WTC11 (cell line): ENCODE results near the gene SYT1. TPM values are rescaled to one million over a fixed set of nuclear protein-coding genes. Genes with fewer than 3 reads are reported as not detected.

ENCODE experiments used
- ATAC-seq: fragments of 200-7000 bp; cut with Tn5 transposase; 2 replicates; pipeline ENCODE4 v1.10.0; 2021; ENCODE audit warnings: mild to moderate bottlenecking, moderate library complexity
- CTCF ChIA-PET: fragments of 300-600 bp; sonication (Branson Sonifier 250); formaldehyde crosslinking; loops from one replicate; lab custom pipeline; 2021; ENCODE audit warnings: antibody characterized with exemption; lab: Charles Lee
- POLR2A ChIA-PET: fragments of 350-600 bp; sonication (Branson Sonifier 250); formaldehyde crosslinking; loops from one replicate; lab custom pipeline; 2021; ENCODE audit warnings: antibody characterized with exemption; lab: Charles Lee
- DNase-seq: peaks from one replicate; pipeline ENCODE4 v3.0.0; 2021; ENCODE audit warnings: low spot score
- H3K27ac Mint-ChIP-seq: 2 replicates; pipeline ENCODE4 v1.8.0; 2021; ENCODE audit warnings: mixed read lengths
- H3K27me3 Mint-ChIP-seq: 2 replicates; pipeline ENCODE4 v1.8.0; 2021; ENCODE audit warnings: low read depth, mild to moderate bottlenecking, moderate library complexity, mixed read lengths
- H3K36me3 Mint-ChIP-seq: 2 replicates; pipeline ENCODE4 v1.8.0; 2021; ENCODE audit warnings: mixed read lengths
- H3K4me1 Mint-ChIP-seq: 2 replicates; pipeline ENCODE4 v1.8.0; 2022; ENCODE audit warnings: mixed read lengths
- H3K4me3 Mint-ChIP-seq: 2 replicates; pipeline ENCODE4 v1.8.0; 2021; ENCODE audit warnings: mild to moderate bottlenecking, moderate library complexity, mixed read lengths
- H3K9me3 Mint-ChIP-seq: 2 replicates; pipeline ENCODE4 v1.8.0; 2021; ENCODE audit warnings: mixed read lengths
- ATF1 ChIP-seq: sonication (generic); formaldehyde crosslinking; IDR thresholded peaks from 2 replicates; pipeline ENCODE4 v1.8.1; 2023; ENCODE audit warnings: mild to moderate bottlenecking, moderate library complexity, missing genetic modification reagents
- ELF4 ChIP-seq: sonication (generic); formaldehyde crosslinking; IDR thresholded peaks from 2 replicates; pipeline ENCODE4 v1.8.1; 2022; ENCODE audit warnings: low read depth, mild to moderate bottlenecking, moderate library complexity, missing genetic modification reagents
- GRHL2 ChIP-seq: fragments of 250-450 bp; sonication (Bioruptor Pico); IDR thresholded peaks from 2 replicates; pipeline ENCODE4 v1.8.0; 2022; ENCODE audit warnings: mild to moderate bottlenecking, moderate library complexity; ENCODE audit not compliant: insufficient replicate concordance, severe bottlenecking
- IRF2 ChIP-seq: sonication (generic); formaldehyde crosslinking; IDR thresholded peaks from 2 replicates; pipeline ENCODE4 v1.8.0; 2022; ENCODE audit warnings: low read depth, missing genetic modification reagents, borderline replicate concordance
- JAZF1 ChIP-seq: fragments of 250-450 bp; sonication (Bioruptor Pico); IDR thresholded peaks from 2 replicates; pipeline ENCODE4 v1.9.0; 2021; ENCODE audit warnings: moderate library complexity, mild to moderate bottlenecking, inconsistent platforms
- KAT7 ChIP-seq: sonication (generic); formaldehyde crosslinking; IDR thresholded peaks from 2 replicates; pipeline ENCODE4 v1.8.1; 2023; ENCODE audit warnings: missing genetic modification reagents, mild to moderate bottlenecking, borderline replicate concordance
- MXD4 ChIP-seq: fragments of 250-450 bp; sonication (Bioruptor Pico); IDR thresholded peaks from 2 replicates; pipeline ENCODE4 v1.8.0; 2021; ENCODE audit warnings: mild to moderate bottlenecking, moderate library complexity, borderline replicate concordance
- NR1H2 ChIP-seq: sonication (generic); formaldehyde crosslinking; IDR thresholded peaks from 2 replicates; pipeline ENCODE4 v1.9.0; 2021; ENCODE audit warnings: mild to moderate bottlenecking, moderate library complexity, missing genetic modification reagents
- TEAD4 ChIP-seq: sonication (generic); formaldehyde crosslinking; IDR thresholded peaks from 2 replicates; pipeline ENCODE4 v1.8.0; 2022; ENCODE audit warnings: mild to moderate bottlenecking, missing genetic modification reagents
- ZNF138 ChIP-seq: sonication (generic); formaldehyde crosslinking; conservative IDR thresholded peaks from 2 replicates; pipeline ENCODE4 v1.8.1; 2022; ENCODE audit warnings: mild to moderate bottlenecking, moderate library complexity, missing genetic modification reagents
- total RNA-seq: library from RNA; stranded (reverse); gene quantifications from 3 replicates; pipeline ENCODE4 v1.2.3, GENCODE V29; 2021
- TF ChIP-seq, protein P1 (sequence below): sonication (generic); formaldehyde crosslinking; IDR thresholded peaks from 2 replicates; pipeline ENCODE4 v1.8.0; 2023; ENCODE audit warnings: missing genetic modification reagents
- TF ChIP-seq, protein P2 (sequence below): fragments of 200-600 bp; IDR thresholded peaks from 2 replicates; pipeline ENCODE4 v1.8.0; 2022; ENCODE audit warnings: antibody characterized with exemption
- TF ChIP-seq, protein P3 (sequence below): sonication (generic); formaldehyde crosslinking; IDR thresholded peaks from 2 replicates; pipeline ENCODE4 v1.8.1; 2023; ENCODE audit warnings: mild to moderate bottlenecking, moderate library complexity, missing genetic modification reagents
- TF ChIP-seq, protein P4 (sequence below): sonication (generic); formaldehyde crosslinking; IDR thresholded peaks from 2 replicates; pipeline ENCODE4 v1.8.0; 2023; ENCODE audit warnings: mild to moderate bottlenecking, missing genetic modification reagents
- TF ChIP-seq, protein P5 (sequence below): sonication (generic); formaldehyde crosslinking; IDR thresholded peaks from 2 replicates; pipeline ENCODE4 v1.8.1; 2023; ENCODE audit warnings: mild to moderate bottlenecking, missing genetic modification reagents, moderate library complexity
- TF ChIP-seq, protein P6 (sequence below): fragments of 250-450 bp; sonication (Bioruptor Pico); IDR thresholded peaks from 2 replicates; pipeline ENCODE4 v1.8.0; 2021; ENCODE audit warnings: mild to moderate bottlenecking
- TF ChIP-seq, protein P7 (sequence below): sonication (generic); formaldehyde crosslinking; IDR thresholded peaks from 2 replicates; pipeline ENCODE4 v1.8.1; 2023; ENCODE audit warnings: mild to moderate bottlenecking, missing genetic modification reagents
- TF ChIP-seq, protein P8 (sequence below): fragments of 250-450 bp; sonication (Bioruptor Pico); IDR thresholded peaks from 2 replicates; pipeline ENCODE4 v2.1.2; 2022; ENCODE audit warnings: mild to moderate bottlenecking, moderate library complexity

The SYT1 gene
- total RNA-seq, 1 experiment from 2014 or later, result 45.2 TPM

GRCh38 chr12:78820946-78821345, 43.6 kb upstream of the SYT1 start (continued):
- TF ChIP-seq JAZF1 (no peak), TEAD4 (CRISPR knock-in tag) (no peak), GRHL2 (CRISPR knock-in tag) (no peak)
- TF ChIP-seq, all 79 proteins: peak for 0

GRCh38 chr12:78824918-78825317, 39.7 kb upstream of the SYT1 start:
- Mint-ChIP-seq H3K9me3 (no peaks in the 10 kb centered on the region), H3K36me3 (no peaks in the 10 kb centered on the region), H3K4me3 (no peak overlapping the region), H3K4me1 (peaks cover 5% of the 10 kb centered on the region; the same call in 1 of the 2 replicates), H3K27ac (no peak overlapping the region)
- POLR2A ChIA-PET, result interaction anchor here (0.7 kb wide), 1 partner anchor 19 kb away, joined by 3 read pairs; no protein-coding TSS in a partner anchor
- no peak for DNase-seq
- CTCF ChIA-PET, result no interaction called here
- TF ChIP-seq, protein P1, sequence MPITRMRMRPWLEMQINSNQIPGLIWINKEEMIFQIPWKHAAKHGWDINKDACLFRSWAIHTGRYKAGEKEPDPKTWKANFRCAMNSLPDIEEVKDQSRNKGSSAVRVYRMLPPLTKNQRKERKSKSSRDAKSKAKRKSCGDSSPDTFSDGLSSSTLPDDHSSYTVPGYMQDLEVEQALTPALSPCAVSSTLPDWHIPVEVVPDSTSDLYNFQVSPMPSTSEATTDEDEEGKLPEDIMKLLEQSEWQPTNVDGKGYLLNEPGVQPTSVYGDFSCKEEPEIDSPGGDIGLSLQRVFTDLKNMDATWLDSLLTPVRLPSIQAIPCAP, result no peak
- TF ChIP-seq, protein P2, sequence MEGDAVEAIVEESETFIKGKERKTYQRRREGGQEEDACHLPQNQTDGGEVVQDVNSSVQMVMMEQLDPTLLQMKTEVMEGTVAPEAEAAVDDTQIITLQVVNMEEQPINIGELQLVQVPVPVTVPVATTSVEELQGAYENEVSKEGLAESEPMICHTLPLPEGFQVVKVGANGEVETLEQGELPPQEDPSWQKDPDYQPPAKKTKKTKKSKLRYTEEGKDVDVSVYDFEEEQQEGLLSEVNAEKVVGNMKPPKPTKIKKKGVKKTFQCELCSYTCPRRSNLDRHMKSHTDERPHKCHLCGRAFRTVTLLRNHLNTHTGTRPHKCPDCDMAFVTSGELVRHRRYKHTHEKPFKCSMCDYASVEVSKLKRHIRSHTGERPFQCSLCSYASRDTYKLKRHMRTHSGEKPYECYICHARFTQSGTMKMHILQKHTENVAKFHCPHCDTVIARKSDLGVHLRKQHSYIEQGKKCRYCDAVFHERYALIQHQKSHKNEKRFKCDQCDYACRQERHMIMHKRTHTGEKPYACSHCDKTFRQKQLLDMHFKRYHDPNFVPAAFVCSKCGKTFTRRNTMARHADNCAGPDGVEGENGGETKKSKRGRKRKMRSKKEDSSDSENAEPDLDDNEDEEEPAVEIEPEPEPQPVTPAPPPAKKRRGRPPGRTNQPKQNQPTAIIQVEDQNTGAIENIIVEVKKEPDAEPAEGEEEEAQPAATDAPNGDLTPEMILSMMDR, result no peak
- TF ChIP-seq ELF4 (CRISPR knock-in tag), result no peak
- TF ChIP-seq IRF2 (CRISPR knock-in tag), result no peak
- TF ChIP-seq ZNF138 (CRISPR knock-in tag), result no peak
- TF ChIP-seq, protein P3, sequence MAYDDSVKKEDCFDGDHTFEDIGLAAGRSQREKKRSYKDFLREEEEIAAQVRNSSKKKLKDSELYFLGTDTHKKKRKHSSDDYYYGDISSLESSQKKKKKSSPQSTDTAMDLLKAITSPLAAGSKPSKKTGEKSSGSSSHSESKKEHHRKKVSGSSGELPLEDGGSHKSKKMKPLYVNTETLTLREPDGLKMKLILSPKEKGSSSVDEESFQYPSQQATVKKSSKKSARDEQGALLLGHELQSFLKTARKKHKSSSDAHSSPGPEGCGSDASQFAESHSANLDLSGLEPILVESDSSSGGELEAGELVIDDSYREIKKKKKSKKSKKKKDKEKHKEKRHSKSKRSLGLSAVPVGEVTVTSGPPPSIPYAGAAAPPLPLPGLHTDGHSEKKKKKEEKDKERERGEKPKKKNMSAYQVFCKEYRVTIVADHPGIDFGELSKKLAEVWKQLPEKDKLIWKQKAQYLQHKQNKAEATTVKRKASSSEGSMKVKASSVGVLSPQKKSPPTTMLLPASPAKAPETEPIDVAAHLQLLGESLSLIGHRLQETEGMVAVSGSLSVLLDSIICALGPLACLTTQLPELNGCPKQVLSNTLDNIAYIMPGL, result no peak
- TF ChIP-seq GRHL2 (CRISPR knock-in tag), result no peak
- TF ChIP-seq, protein P4, sequence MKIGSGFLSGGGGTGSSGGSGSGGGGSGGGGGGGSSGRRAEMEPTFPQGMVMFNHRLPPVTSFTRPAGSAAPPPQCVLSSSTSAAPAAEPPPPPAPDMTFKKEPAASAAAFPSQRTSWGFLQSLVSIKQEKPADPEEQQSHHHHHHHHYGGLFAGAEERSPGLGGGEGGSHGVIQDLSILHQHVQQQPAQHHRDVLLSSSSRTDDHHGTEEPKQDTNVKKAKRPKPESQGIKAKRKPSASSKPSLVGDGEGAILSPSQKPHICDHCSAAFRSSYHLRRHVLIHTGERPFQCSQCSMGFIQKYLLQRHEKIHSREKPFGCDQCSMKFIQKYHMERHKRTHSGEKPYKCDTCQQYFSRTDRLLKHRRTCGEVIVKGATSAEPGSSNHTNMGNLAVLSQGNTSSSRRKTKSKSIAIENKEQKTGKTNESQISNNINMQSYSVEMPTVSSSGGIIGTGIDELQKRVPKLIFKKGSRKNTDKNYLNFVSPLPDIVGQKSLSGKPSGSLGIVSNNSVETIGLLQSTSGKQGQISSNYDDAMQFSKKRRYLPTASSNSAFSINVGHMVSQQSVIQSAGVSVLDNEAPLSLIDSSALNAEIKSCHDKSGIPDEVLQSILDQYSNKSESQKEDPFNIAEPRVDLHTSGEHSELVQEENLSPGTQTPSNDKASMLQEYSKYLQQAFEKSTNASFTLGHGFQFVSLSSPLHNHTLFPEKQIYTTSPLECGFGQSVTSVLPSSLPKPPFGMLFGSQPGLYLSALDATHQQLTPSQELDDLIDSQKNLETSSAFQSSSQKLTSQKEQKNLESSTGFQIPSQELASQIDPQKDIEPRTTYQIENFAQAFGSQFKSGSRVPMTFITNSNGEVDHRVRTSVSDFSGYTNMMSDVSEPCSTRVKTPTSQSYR (CRISPR knock-in tag), result no peak
- TF ChIP-seq NR1H2 (CRISPR knock-in tag), result no peak
- TF ChIP-seq, protein P5, sequence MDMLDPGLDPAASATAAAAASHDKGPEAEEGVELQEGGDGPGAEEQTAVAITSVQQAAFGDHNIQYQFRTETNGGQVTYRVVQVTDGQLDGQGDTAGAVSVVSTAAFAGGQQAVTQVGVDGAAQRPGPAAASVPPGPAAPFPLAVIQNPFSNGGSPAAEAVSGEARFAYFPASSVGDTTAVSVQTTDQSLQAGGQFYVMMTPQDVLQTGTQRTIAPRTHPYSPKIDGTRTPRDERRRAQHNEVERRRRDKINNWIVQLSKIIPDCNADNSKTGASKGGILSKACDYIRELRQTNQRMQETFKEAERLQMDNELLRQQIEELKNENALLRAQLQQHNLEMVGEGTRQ, result no peak
- TF ChIP-seq ATF1 (CRISPR knock-in tag), result no peak
- TF ChIP-seq, protein P6, sequence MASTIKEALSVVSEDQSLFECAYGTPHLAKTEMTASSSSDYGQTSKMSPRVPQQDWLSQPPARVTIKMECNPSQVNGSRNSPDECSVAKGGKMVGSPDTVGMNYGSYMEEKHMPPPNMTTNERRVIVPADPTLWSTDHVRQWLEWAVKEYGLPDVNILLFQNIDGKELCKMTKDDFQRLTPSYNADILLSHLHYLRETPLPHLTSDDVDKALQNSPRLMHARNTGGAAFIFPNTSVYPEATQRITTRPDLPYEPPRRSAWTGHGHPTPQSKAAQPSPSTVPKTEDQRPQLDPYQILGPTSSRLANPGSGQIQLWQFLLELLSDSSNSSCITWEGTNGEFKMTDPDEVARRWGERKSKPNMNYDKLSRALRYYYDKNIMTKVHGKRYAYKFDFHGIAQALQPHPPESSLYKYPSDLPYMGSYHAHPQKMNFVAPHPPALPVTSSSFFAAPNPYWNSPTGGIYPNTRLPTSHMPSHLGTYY (CRISPR knock-in tag), result no peak
- no peak for TF ChIP-seq MXD4 (CRISPR knock-in tag)
- TF ChIP-seq, protein P7, sequence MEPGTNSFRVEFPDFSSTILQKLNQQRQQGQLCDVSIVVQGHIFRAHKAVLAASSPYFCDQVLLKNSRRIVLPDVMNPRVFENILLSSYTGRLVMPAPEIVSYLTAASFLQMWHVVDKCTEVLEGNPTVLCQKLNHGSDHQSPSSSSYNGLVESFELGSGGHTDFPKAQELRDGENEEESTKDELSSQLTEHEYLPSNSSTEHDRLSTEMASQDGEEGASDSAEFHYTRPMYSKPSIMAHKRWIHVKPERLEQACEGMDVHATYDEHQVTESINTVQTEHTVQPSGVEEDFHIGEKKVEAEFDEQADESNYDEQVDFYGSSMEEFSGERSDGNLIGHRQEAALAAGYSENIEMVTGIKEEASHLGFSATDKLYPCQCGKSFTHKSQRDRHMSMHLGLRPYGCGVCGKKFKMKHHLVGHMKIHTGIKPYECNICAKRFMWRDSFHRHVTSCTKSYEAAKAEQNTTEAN, result no peak
- TF ChIP-seq KAT7 (CRISPR knock-in tag), result no peak
- TF ChIP-seq, protein P8, sequence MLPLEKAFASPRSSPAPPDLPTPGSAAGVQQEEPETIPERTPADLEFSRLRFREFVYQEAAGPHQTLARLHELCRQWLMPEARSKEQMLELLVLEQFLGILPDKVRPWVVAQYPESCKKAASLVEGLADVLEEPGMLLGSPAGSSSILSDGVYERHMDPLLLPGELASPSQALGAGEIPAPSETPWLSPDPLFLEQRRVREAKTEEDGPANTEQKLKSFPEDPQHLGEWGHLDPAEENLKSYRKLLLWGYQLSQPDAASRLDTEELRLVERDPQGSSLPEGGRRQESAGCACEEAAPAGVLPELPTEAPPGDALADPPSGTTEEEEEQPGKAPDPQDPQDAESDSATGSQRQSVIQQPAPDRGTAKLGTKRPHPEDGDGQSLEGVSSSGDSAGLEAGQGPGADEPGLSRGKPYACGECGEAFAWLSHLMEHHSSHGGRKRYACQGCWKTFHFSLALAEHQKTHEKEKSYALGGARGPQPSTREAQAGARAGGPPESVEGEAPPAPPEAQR, result no peak
- TF ChIP-seq, all 79 proteins: peak for 0
- H3K27me3 Mint-ChIP-seq, result no peaks in the 10 kb centered on the region
- ATAC-seq, result no peak
